Cerebellar nuclear complex (tissue), 1 donor: ENCODE results near the gene OR2W3.
"Not testable (repeated sequence)": the region's sequence is repeated elsewhere in the genome, so short reads cannot be mapped to it uniquely, and the experiment has no call there.

Experiments used
- DNase-seq, 2 experiments: peaks; one replicate each; lab custom pipeline; 2025; lab: John Stamatoyannopoulos, UW

Gene OR2W3

GRCh38 chr1:247919952-247920351 is 24.6 kb downstream of the OR2W3 start, which contains the start of gene OR2T8:
TSS of gene OR2T8 (plus strand) at chr1:247920252. CDS start at chr1:247921018, 766 bp downstream.
- DNase-seq = no peak

DNA sequence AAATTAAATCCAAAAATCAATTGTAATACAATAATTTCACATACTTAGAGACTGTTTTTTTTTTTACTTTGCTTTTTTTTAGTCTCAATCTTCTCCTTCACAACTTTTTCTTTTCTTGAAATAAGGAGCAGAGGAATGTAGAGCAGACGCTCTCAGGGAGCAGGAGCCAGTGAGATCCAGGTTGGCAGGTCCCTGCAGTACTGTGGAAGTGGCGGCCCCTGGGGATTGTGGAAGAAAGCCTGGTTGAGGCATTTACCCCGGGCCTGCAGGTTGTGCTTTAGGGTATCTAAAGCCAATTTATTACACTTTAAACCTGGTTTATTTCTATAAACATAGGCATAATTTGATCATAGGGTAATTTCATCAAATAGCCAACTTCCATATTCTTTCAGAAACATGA is 28.6 kb downstream of the OR2W3 start:
- no peak for DNase-seq

DNA sequence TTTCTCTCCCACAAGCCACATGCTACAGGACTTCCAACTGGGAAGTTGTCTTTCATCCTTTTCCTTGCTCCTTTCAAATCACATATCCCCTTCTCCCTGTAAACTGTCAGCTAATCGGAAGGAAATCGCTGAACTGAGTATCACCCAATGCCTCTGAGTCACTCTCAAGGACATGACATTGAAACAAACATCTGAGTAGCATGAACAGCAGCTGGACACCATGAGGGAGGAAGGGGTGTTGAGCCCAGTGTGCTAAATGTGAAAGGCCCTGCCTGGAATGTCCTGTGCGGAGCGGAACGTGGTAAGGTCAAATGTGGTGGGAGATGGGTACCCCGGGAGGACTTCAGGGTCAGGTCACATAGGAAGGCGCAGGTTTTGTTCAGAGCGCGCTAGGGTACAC is 29.5 kb downstream of the OR2W3 start, which contains the start of gene OR2AJ1:
OR2AJ1 (plus strand) TSS at position 22 of the 400 bp plus-strand sequence. CDS start 8,880 bp downstream, outside the sequence.
- no peak for DNase-seq

GRCh38 chr1:247933989-247934388 is 38.6 kb downstream of the OR2W3 start:
- no peak for DNase-seq

DNA sequence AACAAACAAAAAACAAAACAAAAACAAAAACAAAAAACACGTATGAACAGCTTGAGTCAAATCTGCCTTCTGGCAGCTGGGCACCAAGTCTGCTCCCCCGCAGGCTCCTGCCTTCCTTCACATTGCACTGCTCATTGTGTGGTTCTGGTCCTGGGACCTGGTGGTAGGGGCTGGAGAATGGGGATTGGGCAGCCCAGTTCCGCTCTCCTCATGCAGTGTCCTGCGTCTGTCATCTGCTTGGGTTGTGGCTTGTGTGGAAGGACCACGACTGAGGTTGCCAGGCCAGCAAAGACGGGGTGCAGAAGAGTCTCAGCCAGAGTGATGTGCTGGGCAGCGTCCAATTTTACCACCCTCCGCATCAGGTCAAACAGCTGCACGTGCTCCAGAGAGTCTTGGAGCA is 40.4 kb downstream of the OR2W3 start:
- DNase-seq = no peak

DNA sequence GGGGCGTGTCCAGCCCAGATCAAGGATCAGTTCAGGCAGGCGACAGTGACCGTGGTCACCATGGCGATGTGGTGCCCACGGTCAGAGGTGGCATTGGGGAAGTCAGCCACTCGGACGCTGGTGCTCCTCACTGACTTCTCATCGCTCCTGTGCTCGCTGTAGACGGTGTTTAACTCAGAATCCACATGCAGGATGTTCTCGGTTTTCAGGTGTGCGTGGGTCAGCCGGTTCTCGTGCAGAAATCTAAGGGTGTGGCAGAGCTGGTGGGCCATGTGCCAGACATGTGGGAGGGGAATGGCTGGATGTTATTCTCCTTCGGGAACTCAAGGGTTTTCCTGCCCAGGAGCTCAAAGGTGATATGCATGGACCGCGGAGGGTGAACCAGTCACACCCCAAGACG is 41.0 kb downstream of the OR2W3 start:
- no peak for DNase-seq

GRCh38 chr1:247936965-247937734 is 41.8 kb downstream of the OR2W3 start:
- not testable (repeated sequence) for DNase-seq

DNA sequence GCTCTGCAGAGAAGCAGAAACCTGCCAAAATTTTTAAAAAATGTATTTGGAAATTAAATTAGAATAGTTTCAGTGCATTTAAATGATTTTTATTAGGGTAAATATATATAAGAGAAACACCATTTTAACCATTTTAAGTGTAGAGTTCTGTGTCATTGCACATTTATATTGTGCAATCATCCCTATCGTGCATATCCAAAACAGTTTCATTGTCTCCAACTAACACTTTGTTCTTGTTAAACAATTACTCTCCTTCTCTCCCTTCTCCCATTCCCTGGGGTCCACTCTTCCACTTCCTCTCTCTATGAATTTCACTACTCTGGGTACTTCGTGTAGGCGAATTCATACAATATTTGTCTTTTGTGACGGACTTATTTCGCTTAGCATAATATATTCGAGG is 47.2 kb downstream of the OR2W3 start:
- DNase-seq = no peak
